Psoas muscle (tissue), 8 donors: ENCODE measurements around the gene AOC3. TPM values are rescaled to one million over a fixed set of nuclear protein-coding genes. Genes with fewer than 3 reads are reported as not detected.
A peak's percentile ranks its signal among the peaks of the same experiment; 100 is the strongest.

Experiments
- ATAC-seq, 4 donors: fragments of 200-7000 bp; cut with Tn5 transposase; one replicate each; pipeline ENCODE4 v1.9.1; 2020; ENCODE audit warnings: moderate library complexity in 3 of 4, mild to moderate bottlenecking in 2 of 4
- DNase-seq, 2 donors: peaks; one replicate each; pipeline ENCODE4 v3.0.0-alpha.2; 2020
- H3K27ac ChIP-seq: fragments of 200-600 bp; one replicate; pipeline ENCODE4 v1.8.0; 2022
- H3K27me3 ChIP-seq, 3 donors: fragments of 200-600 bp in 1 of 3; one replicate each; pipeline versions ENCODE4 v1.6.1 to v1.8.0; 2013 to 2022; ENCODE audit warnings: low read length in 2 of 3, mild to moderate bottlenecking in 2 of 3, moderate library complexity in 1 of 3; ENCODE audit not compliant: insufficient read depth in 3 of 3
- H3K36me3 ChIP-seq, 2 donors: fragments of 200-600 bp in 1 of 2; one replicate each; pipeline versions ENCODE4 v1.6.1 to v1.8.0; 2013 to 2022; ENCODE audit warnings: low read depth in 1 of 2, mild to moderate bottlenecking in 1 of 2, moderate library complexity in 1 of 2; ENCODE audit not compliant: insufficient read depth in 1 of 2
- H3K4me1 ChIP-seq: fragments of 200-600 bp; one replicate; pipeline ENCODE4 v1.8.0; 2022
- H3K4me3 ChIP-seq: fragments of 200-600 bp; one replicate; pipeline ENCODE4 v1.8.0; 2022; ENCODE audit warnings: mild to moderate bottlenecking
- H3K9me3 ChIP-seq: fragments of 200-600 bp; one replicate; pipeline ENCODE4 v1.8.0; 2022
- WGBS, 3 donors: extraction: QIAGEN DNeasy Blood & Tissue Kit; methylation state at CpG; one replicate each; pipeline versions ENCODE4 v1.1.6 to v1.1.7; 2013; 5-methylcytosine and 5-hydroxymethylcytosine counted together
- intact Hi-C, 2 donors: fragments of 100-400 bp; cut with DNase I; formaldehyde crosslinking; loops; one replicate each; pipeline versions ENCODE4 v1.11.0 to v1.14.2; 2022
- polyA plus RNA-seq, 3 donors: library from polyadenylated mRNA; stranded (reverse); fragments of 200-250 nt; gene quantifications; one replicate each; pipeline ENCODE4 v1.2.3, GENCODE V29; 2013
- total RNA-seq, 4 donors: library from RNA; stranded (reverse); fragmentation: NEBNext Ultra II Directional in 2 of 4; extraction: Animal tissue kit (Norgen Biotek cat#: 25700) in 2 of 4; gene quantifications; one replicate each; pipeline versions ENCODE4 v1.2.1 to v1.2.4, GENCODE V29; 2021 to 2023
- TF ChIP-seq, protein P1 (sequence below): fragments of 200-600 bp; IDR thresholded peaks from one replicate; pipeline ENCODE4 v1.8.0; 2022; ENCODE audit warnings: antibody characterized with exemption
- donor health status: healthy with polysubstance abuse.
- donor health status: DM: no; HTN: no; CAD: no; lungs with moderate emphysema.
- donor health status: Bipolar disorder and iron deficiency.
- donor health status: healthy.
- donor health status: DM: yes; HTN: yes; CAD: no.
- donor health status: DM: no; HTN: no; CAD: no.
- donor health status: DM: no; HTN: no; CAD: no.
- donor health status: DM: yes; HTN: yes; CAD: no.

AOC3 gene
- total and polyA plus RNA-seq, 7 donors: 5.8 to 11.8 (median 8.4) TPM

DNA sequence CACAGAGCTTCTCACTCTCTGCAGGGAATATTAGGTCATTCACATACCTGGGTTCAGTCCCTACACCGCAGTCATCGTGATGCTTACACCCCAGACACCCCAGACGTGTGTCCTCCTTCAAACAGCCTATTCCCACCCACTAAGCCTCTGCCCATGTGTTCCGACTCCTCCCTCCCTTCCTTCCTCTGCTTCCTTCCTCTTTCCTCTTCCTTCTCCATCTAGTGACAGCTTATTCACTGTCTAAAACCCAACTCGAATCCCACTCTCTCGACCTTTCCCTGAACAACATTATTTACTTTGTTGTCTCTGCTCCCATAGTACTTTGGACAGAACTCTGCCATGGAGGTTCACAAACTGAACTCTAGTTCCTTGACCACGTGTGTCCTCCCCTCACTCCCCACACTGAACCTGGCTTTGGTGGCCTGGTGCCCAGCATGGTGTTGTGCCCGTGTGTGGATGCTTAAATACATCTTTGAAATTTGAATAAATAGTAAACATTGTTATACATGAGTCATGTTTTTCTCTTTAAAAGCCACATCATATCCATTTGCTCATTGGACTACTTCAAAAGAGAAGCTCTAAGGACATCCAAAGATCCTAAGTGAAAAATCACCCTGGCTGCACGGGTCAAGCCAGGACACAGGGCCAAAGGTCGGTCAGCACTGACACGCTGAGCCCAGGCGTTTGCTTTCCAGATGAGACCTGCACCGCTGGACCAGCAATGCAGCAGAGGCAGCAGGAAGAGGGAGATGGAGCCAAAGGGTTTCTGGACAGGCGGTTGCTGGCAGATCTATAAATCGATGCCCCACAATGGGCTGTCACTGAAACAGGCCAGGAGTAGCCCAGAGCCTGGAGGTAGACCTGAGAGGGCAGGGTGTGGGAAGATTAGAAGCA, 35.5 kb downstream of the AOC3 start:
- Histone ChIP-seq H3K27me3 (no peaks in the 10 kb centered on the region), H3K4me3 (no peak overlapping the region), H3K36me3 (no peaks in the 10 kb centered on the region), H3K27ac (no peak overlapping the region), H3K9me3 (no peaks in the 10 kb centered on the region), H3K4me1 (peaks cover 5% of the 10 kb centered on the region)
- ATAC-seq (no peak), DNase-seq (no peak)
- TF ChIP-seq, protein P1, sequence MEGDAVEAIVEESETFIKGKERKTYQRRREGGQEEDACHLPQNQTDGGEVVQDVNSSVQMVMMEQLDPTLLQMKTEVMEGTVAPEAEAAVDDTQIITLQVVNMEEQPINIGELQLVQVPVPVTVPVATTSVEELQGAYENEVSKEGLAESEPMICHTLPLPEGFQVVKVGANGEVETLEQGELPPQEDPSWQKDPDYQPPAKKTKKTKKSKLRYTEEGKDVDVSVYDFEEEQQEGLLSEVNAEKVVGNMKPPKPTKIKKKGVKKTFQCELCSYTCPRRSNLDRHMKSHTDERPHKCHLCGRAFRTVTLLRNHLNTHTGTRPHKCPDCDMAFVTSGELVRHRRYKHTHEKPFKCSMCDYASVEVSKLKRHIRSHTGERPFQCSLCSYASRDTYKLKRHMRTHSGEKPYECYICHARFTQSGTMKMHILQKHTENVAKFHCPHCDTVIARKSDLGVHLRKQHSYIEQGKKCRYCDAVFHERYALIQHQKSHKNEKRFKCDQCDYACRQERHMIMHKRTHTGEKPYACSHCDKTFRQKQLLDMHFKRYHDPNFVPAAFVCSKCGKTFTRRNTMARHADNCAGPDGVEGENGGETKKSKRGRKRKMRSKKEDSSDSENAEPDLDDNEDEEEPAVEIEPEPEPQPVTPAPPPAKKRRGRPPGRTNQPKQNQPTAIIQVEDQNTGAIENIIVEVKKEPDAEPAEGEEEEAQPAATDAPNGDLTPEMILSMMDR: no peak
- intact Hi-C loops: no loop called here
- WGBS, 3 donors: 41 to 49% (median 47%) methylated on average over 15 of the region's 15 CpGs

DNA sequence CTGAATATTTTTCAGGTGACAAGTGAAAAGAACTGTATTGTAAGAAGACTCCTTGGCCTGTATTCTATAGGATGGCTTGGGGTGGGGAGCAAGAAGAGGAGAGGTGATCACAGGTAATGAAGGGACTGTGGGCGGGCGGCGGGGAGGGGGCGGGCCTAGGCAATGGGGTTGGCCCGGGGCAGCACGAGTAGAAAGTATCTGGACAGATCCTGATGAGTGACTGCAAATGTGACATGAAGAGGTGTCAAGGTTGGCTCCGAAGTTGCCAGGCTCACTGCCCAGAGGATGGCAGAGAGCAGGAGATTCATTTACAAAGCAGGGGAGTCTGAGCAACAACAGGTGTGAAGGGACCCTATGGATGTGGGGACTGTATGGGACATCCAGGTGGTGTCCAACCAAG, 38.8 kb downstream of the AOC3 start:
- H3K9me3 ChIP-seq: no peaks in the 10 kb centered on the region
- 74 to 79% (median 76%) methylated on average over 7 of the region's 7 CpGs for WGBS, 3 donors
- intact Hi-C loops: no loop called here
- no peak for ATAC-seq
- H3K27me3 ChIP-seq: no peaks in the 10 kb centered on the region
- no peak for DNase-seq
- no peak overlapping the region for H3K4me3 ChIP-seq
- H3K4me1 ChIP-seq: peaks cover 37% of the 10 kb centered on the region
- no peaks in the 10 kb centered on the region for H3K36me3 ChIP-seq
- H3K27ac ChIP-seq: no peak overlapping the region
- TF ChIP-seq, protein P1: no peak

DNA sequence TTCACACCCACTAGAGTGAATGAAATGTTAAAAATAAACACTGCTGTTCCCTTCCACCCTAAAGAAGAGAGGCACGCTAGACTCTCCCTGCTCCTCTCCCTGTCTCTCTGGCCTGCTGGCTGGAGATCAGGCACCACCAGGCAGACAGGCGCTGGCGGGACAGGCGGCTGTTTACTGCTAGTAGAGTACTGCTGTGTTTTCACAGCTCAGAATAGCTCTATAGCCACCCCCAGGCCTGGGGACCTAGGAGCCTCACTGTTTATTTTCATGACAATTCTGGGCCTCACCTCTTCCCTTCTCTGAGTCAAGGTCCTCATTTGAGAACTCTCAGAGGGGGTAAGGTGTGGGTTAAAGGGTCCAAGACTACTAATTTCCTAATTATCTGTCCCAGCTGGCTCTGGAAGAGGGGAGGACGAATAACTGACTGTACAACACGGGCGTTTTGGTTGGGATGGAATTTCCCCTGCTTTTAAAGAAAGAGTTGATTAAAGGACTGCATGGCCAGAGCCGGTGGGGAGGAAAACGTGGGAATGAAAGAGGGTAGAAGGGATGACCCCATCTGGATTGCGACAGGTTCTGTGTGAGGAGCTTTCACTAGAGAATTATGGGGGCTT, 40.6 kb downstream of the AOC3 start:
- intact Hi-C loops: no loop called here
- H3K9me3 ChIP-seq: no peaks in the 10 kb centered on the region
- TF ChIP-seq, protein P1: no peak

GRCh38 chr17:42893359-42893758, 42.4 kb downstream of the AOC3 start:
- Histone ChIP-seq H3K9me3 (no peaks in the 10 kb centered on the region), H3K4me3 (peak overlapping the region; percentile 18)

More for the DNA sequence above, 40.6 kb downstream of the AOC3 start:
- Histone ChIP-seq H3K4me3 (no peak overlapping the region), H3K27me3 (no peaks in the 10 kb centered on the region), H3K4me1 (peaks cover 47% of the 10 kb centered on the region), H3K27ac (peak overlapping the region; percentile 86), H3K36me3 (no peaks in the 10 kb centered on the region)
- ATAC-seq: peak; percentile 56 to 88 (median 84)
- 31 to 35% (median 35%) methylated on average over 10 of the region's 10 CpGs for WGBS, 3 donors
- DNase-seq: peak; percentile 28 to 70

More at GRCh38 chr17:42893359-42893758, 42.4 kb downstream of the AOC3 start:
- H3K36me3 ChIP-seq: no peaks in the 10 kb centered on the region
- TF ChIP-seq, protein P1: no peak
- peak overlapping the region; percentile 86 for H3K27ac ChIP-seq
- no peak for DNase-seq
- H3K4me1 ChIP-seq: peaks cover 47% of the 10 kb centered on the region
- peak in 2 of 4 donors; percentile 32 to 62 for ATAC-seq
- H3K27me3 ChIP-seq: no peaks in the 10 kb centered on the region
- 14 to 26% (median 19%) methylated on average over 4 of the region's 4 CpGs for WGBS, 3 donors
- intact Hi-C loops: no loop called here
